GM12878 (cell line): Measurements from ENCODE around the gene ATXN1. TPM values are rescaled to one million over a fixed set of nuclear protein-coding genes. Genes with fewer than 3 reads are reported as not detected.

Experiments used
- BRCA1 ChIP-seq: IDR thresholded peaks from 2 replicates; pipeline ENCODE4 v1.6.1; 2011; ENCODE audit warnings: low read depth, low read length, improper control_type of control experiment
- CEBPZ ChIP-seq: fragments of 150-350 bp; IDR thresholded peaks from 2 replicates; pipeline ENCODE4 v1.6.1; 2016; ENCODE audit warnings: low read depth, low read length
- CTCF ChIP-seq, 3 experiments: IDR thresholded peaks in 2 of 3; conservative IDR thresholded peaks in 1 of 3; 2 replicates each; pipeline ENCODE4 v1.5.1; 2011; ENCODE audit warnings: low read depth in 3 of 3, low read length in 3 of 3, mild to moderate bottlenecking in 3 of 3, control low read depth in 2 of 3, moderate library complexity in 2 of 3, inconsistent platforms in 1 of 3, mixed read lengths in 1 of 3; ENCODE audit not compliant: control insufficient read depth in 2 of 3, insufficient read depth in 1 of 3; ENCODE audit errors: extremely low read depth in 1 of 3
- FOXK2 ChIP-seq: fragments of 450-650 bp; IDR thresholded peaks from 2 replicates; pipeline ENCODE4 v1.6.1; 2017; ENCODE audit warnings: mild to moderate bottlenecking, moderate library complexity
- PAX8 ChIP-seq: fragments of 450-650 bp; IDR thresholded peaks from 2 replicates; pipeline ENCODE4 v1.6.1; 2017; ENCODE audit warnings: mild to moderate bottlenecking, moderate library complexity
- polyA plus RNA-seq, 11 experiments: library from polyadenylated mRNA; depleted of rRNA in 4 of 11; unstranded in 6 of 11; stranded (reverse) in 5 of 11; fragments of >200 nt; fragmentation: Nextera tagmentation in 4 of 11; fragmentation: Illumina TruSeq in 1 of 11; extraction: Ambion mirVana in 4 of 11; extraction: Trizol in 1 of 11; gene quantifications; 1 replicate in 1 of 11; 2 replicates in 10 of 11; pipeline versions ENCODE4 v1.2.1 to v1.2.3, GENCODE V29; 2011 to 2016; ENCODE audit warnings: inconsistent platforms in 2 of 11, missing spikeins in 2 of 11, low read depth in 1 of 11
- total RNA-seq, 4 experiments: library from RNA; depleted of rRNA in 3 of 4; stranded (reverse); fragments of >200 nt in 3 of 4; fragmentation: Illumina TruSeq in 1 of 4; extraction: Trizol in 1 of 4; gene quantifications; 2 replicates each; pipeline versions ENCODE4 v1.2.1 to v1.2.3, GENCODE V29; 2013 to 2021

ATXN1 gene
- total and polyA plus RNA-seq, 10 of the 15 experiments (the other 5 are each of a cell fraction or from before 2014, with no cell fraction given), result 12.2 to 51.2 (median 20.5) TPM

GRCh38 chr6:16338577-16339264 is 422.5 kb downstream of the ATXN1 start (continued):
- no peak for TF ChIP-seq CEBPZ
- TF ChIP-seq FOXK2, result no peak
- TF ChIP-seq CTCF (IDR thresholded peaks at IDR 0.05 in 2 of 3, conservative IDR thresholded peaks at IDR 0.05 in 1 of 3; ENCODE audit: control insufficient read depth in 2 of 3, extremely low read depth in 1 of 3, insufficient read depth in 1 of 3, low read depth in 3 of 3, low read length in 3 of 3), result peak in 2 of 3 experiments; percentile 13 to 20; a peak in 1 of 6 replicates
- no peak for TF ChIP-seq PAX8
- no peak for TF ChIP-seq BRCA1
